Measurements from ENCODE around the gene TTC38. TPM values are rescaled to one million over a fixed set of nuclear protein-coding genes. Genes with fewer than 3 reads are reported as not detected.

The TTC38 gene
- total and polyA plus RNA-seq, 2 donors from 2014 or later = 41.3 to 100 TPM

GRCh38 chr22:46295277-46295971, 27.6 kb downstream of the TTC38 start:
- H3K27ac ChIP-seq (ENCODE audit: low read depth in 2 of 2, low read length in 2 of 2) = no peak overlapping the region

DNA sequence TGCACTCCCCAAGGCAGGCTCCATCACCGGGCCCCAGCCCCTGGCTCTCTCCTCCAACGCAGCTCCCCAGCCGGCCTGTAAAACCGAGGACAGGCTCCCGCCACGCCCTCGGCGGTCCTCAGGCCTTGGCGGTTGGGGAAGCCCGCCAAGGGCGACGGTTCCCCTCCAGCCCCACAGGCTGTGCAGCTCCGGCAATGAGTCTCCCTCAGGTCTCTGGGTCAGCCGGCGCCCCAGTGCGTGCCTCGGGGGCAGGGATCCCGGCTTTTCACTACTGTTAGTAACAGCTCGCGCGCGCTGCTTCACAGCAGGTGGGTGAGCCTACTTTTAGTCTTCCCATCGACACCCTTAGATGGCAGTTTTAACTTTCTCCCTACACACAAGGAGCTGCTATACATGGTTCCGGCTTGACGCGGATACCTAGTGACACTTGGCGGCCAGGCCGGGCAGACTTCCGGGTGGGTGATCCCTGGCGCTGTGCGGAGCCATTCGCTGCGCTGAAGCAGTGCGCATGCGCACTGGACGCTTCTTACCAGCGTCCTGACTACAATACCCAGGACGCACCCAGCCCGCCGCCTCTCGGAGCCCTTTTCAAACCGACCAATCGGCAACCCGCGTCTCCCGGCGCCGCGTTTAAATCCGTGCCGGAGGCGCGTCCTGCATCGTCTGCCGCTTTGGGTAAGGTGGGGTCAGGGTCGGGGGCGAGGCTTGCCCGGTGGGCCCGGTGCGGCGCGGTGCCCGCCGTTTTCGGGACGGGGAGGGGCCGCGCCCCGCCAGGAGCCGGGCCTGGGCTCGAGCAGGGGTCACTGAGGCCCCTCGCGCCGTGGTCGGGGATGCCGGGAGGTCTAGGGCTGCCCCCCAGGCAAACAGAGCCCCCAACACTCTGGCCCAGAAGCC, 28.7 kb downstream of the TTC38 start, which contains the start of gene GTSE1:
Gene GTSE1 (plus strand): TSS at position 614 of the 894 bp plus-strand sequence. CDS start 531 bp downstream, outside the sequence.
- peak; percentile 98 to 100 (median 98) for DNase-seq
- H3K9ac ChIP-seq (ENCODE audit: low read length in 3 of 3) = peak within 1 kb of the TSS; percentile 41 to 86 (median 73)
- H3K36me3 ChIP-seq (ENCODE audit: control insufficient read depth in 2 of 3, insufficient read depth in 3 of 3, low read length in 3 of 3) = peaks cover 0 to 11% (median 4%) of the 10 kb centered on the region in 3 donors
- peak within 1 kb of the TSS; percentile 58 to 85 (median 67) for H3K4me3 ChIP-seq (ENCODE audit: low read length in 3 of 3)
- no peaks in the 10 kb centered on the region for H3K9me3 ChIP-seq (ENCODE audit: control insufficient read depth in 2 of 3, insufficient read depth in 1 of 3, low read length in 3 of 3)
- H3K27ac ChIP-seq (ENCODE audit: low read depth in 2 of 2, low read length in 2 of 2) = peak within 1 kb of the TSS; percentile 71 to 86
- H3K4me1 ChIP-seq (ENCODE audit: control insufficient read depth in 2 of 3, insufficient read depth in 2 of 3, low read depth in 1 of 3, low read length in 3 of 3) = peaks cover 0 to 6% (median 6%) of the 10 kb centered on the region in 3 donors
- intact Hi-C loops (cut with DNase I) = no loop called here
- TF ChIP-seq CTCF (IDR thresholded peaks at IDR 0.05; ENCODE audit: borderline replicate concordance, extremely low read depth, insufficient read depth) = peak; percentile 28
- H3K27me3 ChIP-seq (ENCODE audit: control insufficient read depth, insufficient read depth, low read length) = no peaks in the 10 kb centered on the region
- peak; percentile 72 for FAIRE-seq

More at GRCh38 chr22:46295277-46295971, 27.6 kb downstream of the TTC38 start:
- intact Hi-C loops (cut with DNase I) = no loop called here
- Histone ChIP-seq H3K9me3 (ENCODE audit: control insufficient read depth in 2 of 3, insufficient read depth in 1 of 3, low read length in 3 of 3) (no peaks in the 10 kb centered on the region), H3K36me3 (ENCODE audit: control insufficient read depth in 2 of 3, insufficient read depth in 3 of 3, low read length in 3 of 3) (peaks cover 0 to 19% (median 4%) of the 10 kb centered on the region in 3 donors), H3K27me3 (ENCODE audit: control insufficient read depth, insufficient read depth, low read length) (no peaks in the 10 kb centered on the region), H3K4me1 (ENCODE audit: control insufficient read depth in 2 of 3, insufficient read depth in 2 of 3, low read depth in 1 of 3, low read length in 3 of 3) (peaks cover 0 to 6% (median 6%) of the 10 kb centered on the region in 3 donors), H3K4me3 (ENCODE audit: low read length in 3 of 3) (peak overlapping the region in 1 of 3 donors; percentile 67), H3K9ac (ENCODE audit: low read length in 3 of 3) (peak overlapping the region in 1 of 3 donors; percentile 86)
- TF ChIP-seq CTCF (IDR thresholded peaks at IDR 0.05; ENCODE audit: borderline replicate concordance, extremely low read depth, insufficient read depth) = no peak
- FAIRE-seq (no peak), DNase-seq (no peak)

DNA sequence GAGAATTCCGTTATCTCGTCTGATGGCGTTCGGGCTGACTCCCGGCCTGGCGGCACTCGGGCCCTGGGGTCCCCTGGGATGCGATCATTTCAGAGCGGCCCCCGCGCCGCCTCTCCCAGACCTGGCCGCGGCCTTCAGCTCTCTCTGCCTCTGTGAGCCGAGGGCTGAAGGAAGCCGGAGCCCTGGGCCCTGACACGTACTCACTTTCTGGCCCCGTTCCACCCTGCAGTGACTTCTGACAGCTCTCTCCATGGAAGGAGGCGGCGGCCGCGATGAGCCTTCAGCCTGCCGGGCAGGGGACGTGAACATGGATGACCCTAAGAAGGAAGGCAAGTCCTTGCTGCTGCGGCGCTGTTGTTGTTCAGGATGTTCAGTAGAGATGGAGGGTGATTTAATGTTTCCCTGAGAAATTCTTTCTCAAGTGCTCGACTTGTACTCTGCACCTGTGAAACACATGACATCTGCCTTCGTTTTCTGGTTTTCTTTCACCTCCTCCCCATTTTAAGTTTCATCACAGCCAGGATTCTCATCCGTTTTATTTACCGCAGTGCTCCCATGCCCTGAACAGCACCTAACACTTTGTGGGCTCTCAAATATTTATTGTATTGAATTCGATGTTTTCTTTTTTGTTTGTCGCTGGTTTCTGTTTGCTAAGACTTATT, 29.5 kb downstream of the TTC38 start:
- peaks cover 0 to 8% (median 0%) of the 10 kb centered on the region in 3 donors for H3K36me3 ChIP-seq (ENCODE audit: control insufficient read depth in 2 of 3, insufficient read depth in 3 of 3, low read length in 3 of 3)
- peak in 4 of 5 donors; percentile 23 to 58 (median 29) for DNase-seq
- FAIRE-seq = no peak
- no peaks in the 10 kb centered on the region for H3K27me3 ChIP-seq (ENCODE audit: control insufficient read depth, insufficient read depth, low read length)
- no peak for TF ChIP-seq CTCF (IDR thresholded peaks at IDR 0.05; ENCODE audit: borderline replicate concordance, extremely low read depth, insufficient read depth)
- peaks cover 0 to 6% (median 6%) of the 10 kb centered on the region in 3 donors for H3K4me1 ChIP-seq (ENCODE audit: control insufficient read depth in 2 of 3, insufficient read depth in 2 of 3, low read depth in 1 of 3, low read length in 3 of 3)
- H3K27ac ChIP-seq (ENCODE audit: low read depth in 2 of 2, low read length in 2 of 2) = no peak overlapping the region
- peak overlapping the region; percentile 19 to 67 (median 59) for H3K4me3 ChIP-seq (ENCODE audit: low read length in 3 of 3)
- intact Hi-C loops (cut with DNase I) = no loop called here
- H3K9ac ChIP-seq (ENCODE audit: low read length in 3 of 3) = peak overlapping the region in 1 of 3 donors; percentile 23
- H3K9me3 ChIP-seq (ENCODE audit: control insufficient read depth in 2 of 3, insufficient read depth in 1 of 3, low read length in 3 of 3) = no peaks in the 10 kb centered on the region
